ENCODE data around the gene PRKAG3. TPM values are rescaled to one million over a fixed set of nuclear protein-coding genes. Genes with fewer than 3 reads are reported as not detected.

The PRKAG3 gene
- total RNA-seq, 4 donors from 2014 or later, result not detected

DNA sequence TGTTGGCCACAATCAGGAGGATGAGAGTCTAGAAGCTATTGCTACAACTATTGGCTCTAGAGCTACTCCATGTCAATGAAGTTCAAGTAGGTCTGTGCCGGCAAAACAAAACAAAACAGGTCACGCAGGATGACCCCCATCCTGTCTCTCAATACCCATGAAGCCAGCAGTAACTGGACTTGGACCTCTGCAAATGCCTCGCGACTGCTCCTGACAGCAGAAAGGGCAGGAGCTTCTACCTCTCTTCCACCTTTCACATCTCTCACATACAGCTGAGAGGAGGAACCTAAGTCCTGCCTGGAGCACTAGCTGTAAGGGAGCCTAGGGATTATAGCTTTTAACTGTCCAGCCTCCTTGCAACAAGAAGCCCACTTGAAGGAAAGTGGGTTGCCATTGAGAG lies 16.0 kb downstream of the PRKAG3 start:
- no peaks in the 10 kb centered on the region for H3K9me3 ChIP-seq
- H3K27ac ChIP-seq, result no peak overlapping the region
- 77 to 87% methylated on average over 4 of the region's 4 CpGs for WGBS, 2 donors
- H3K27me3 ChIP-seq, result no peaks in the 10 kb centered on the region
- intact Hi-C loops (cut with DNase I), result no loop called here
- TF ChIP-seq, protein P1, sequence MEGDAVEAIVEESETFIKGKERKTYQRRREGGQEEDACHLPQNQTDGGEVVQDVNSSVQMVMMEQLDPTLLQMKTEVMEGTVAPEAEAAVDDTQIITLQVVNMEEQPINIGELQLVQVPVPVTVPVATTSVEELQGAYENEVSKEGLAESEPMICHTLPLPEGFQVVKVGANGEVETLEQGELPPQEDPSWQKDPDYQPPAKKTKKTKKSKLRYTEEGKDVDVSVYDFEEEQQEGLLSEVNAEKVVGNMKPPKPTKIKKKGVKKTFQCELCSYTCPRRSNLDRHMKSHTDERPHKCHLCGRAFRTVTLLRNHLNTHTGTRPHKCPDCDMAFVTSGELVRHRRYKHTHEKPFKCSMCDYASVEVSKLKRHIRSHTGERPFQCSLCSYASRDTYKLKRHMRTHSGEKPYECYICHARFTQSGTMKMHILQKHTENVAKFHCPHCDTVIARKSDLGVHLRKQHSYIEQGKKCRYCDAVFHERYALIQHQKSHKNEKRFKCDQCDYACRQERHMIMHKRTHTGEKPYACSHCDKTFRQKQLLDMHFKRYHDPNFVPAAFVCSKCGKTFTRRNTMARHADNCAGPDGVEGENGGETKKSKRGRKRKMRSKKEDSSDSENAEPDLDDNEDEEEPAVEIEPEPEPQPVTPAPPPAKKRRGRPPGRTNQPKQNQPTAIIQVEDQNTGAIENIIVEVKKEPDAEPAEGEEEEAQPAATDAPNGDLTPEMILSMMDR (IDR thresholded peaks at IDR 0.05), result no peak
- no peak for TF ChIP-seq POLR2A (IDR thresholded peaks at IDR 0.05)
- no peaks in the 10 kb centered on the region for H3K4me1 ChIP-seq
- H3K36me3 ChIP-seq, result no peaks in the 10 kb centered on the region
- DNase-seq, result no peak
- H3K4me3 ChIP-seq (replicated peaks in 1 of 3), result no peak overlapping the region

GRCh38 chr2:218815244-218815637 lies 16.4 kb downstream of the PRKAG3 start:
- WGBS, 2 donors, result 79 to 80% methylated on average over 5 of the region's 5 CpGs
- no peak for TF ChIP-seq POLR2A (IDR thresholded peaks at IDR 0.05)
- TF ChIP-seq, protein P1 (IDR thresholded peaks at IDR 0.05), result no peak
- no peak overlapping the region for H3K27ac ChIP-seq
- H3K9me3 ChIP-seq, result no peaks in the 10 kb centered on the region
- intact Hi-C loops (cut with DNase I), result no loop called here
- H3K4me3 ChIP-seq (replicated peaks in 1 of 3), result no peak overlapping the region
- H3K27me3 ChIP-seq, result no peaks in the 10 kb centered on the region
- no peak for DNase-seq
- no peaks in the 10 kb centered on the region for H3K4me1 ChIP-seq
- H3K36me3 ChIP-seq, result no peaks in the 10 kb centered on the region

DNA sequence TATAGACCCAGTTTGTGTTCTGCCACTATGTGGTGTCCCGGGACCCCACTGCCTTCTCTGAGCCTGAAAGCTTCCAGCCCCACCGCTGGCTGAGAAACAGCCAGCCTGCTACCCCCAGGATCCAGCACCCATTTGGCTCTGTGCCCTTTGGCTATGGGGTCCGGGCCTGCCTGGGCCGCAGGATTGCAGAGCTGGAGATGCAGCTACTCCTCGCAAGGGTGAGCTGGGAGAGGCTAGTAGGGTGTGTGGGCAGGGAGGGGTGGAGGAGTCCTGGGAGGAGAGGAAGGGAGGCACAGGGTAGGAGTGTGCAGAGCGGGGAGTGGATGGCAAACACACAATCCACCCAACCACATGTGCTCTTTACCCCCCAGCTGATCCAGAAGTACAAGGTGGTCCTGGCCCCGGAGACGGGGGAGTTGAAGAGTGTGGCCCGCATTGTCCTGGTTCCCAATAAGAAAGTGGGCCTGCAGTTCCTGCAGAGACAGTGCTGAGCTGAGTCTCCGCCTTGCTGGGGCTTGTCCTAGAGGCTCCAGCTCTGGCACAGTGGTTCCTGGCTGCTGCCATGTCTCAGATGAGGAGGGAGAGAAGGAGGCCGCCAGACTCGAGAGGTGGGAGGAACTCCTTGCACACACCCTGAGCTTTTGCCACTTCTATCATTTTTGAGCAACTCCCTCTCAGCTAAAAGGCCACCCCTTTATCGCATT lies 16.9 kb downstream of the PRKAG3 start:
- intact Hi-C loops (cut with DNase I), result no loop called here
- H3K27ac ChIP-seq, result no peak overlapping the region
- no peaks in the 10 kb centered on the region for H3K4me1 ChIP-seq
- no peaks in the 10 kb centered on the region for H3K36me3 ChIP-seq
- H3K9me3 ChIP-seq, result no peaks in the 10 kb centered on the region
- H3K4me3 ChIP-seq (replicated peaks in 1 of 3), result no peak overlapping the region
- 92 to 96% methylated on average over 13 of the region's 13 CpGs for WGBS, 2 donors
- TF ChIP-seq, protein P1 (IDR thresholded peaks at IDR 0.05), result no peak
- TF ChIP-seq POLR2A (IDR thresholded peaks at IDR 0.05), result no peak
- DNase-seq, result no peak
- no peaks in the 10 kb centered on the region for H3K27me3 ChIP-seq

DNA sequence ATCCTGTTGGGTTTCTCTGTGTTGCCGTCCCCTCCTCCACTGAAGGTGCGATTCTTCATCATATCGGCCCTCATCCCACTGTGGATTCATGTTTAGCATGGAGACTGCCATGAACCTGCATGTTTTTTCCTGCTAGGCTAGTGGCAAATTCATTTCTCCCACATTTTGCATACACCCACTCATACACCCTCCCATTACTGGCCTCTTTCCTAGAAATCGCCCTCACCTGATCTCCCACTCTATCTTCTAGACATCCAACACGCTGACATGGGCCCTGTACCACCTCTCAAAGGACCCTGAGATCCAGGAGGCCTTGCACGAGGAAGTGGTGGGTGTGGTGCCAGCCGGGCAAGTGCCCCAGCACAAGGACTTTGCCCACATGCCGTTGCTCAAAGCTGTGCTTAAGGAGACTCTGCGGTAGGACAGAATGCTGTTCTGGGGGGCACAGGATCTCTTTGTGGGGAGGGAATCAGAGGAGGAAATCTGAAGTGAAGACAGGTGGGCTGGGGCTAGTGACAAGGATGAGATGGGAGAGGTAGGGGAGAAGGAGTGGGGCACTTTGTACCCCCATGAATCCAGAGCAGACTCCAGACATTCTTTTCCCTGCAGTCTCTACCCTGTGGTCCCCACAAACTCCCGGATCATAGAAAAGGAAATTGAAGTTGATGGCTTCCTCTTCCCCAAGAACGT lies 17.7 kb downstream of the PRKAG3 start:
- Histone ChIP-seq H3K36me3 (no peaks in the 10 kb centered on the region), H3K27me3 (no peaks in the 10 kb centered on the region), H3K4me3 (replicated peaks in 1 of 3) (no peak overlapping the region), H3K9me3 (no peaks in the 10 kb centered on the region), H3K27ac (no peak overlapping the region), H3K4me1 (no peaks in the 10 kb centered on the region)
- TF ChIP-seq, protein P1 (IDR thresholded peaks at IDR 0.05), result no peak
- TF ChIP-seq POLR2A (IDR thresholded peaks at IDR 0.05), result no peak
- WGBS, 2 donors, result 81 to 90% methylated on average over 11 of the region's 11 CpGs
- intact Hi-C loops (cut with DNase I), result no loop called here
- no peak for DNase-seq

GRCh38 chr2:218812861-218813260 lies 18.7 kb downstream of the PRKAG3 start:
- Histone ChIP-seq H3K4me1 (no peaks in the 10 kb centered on the region), H3K27me3 (no peaks in the 10 kb centered on the region), H3K27ac (no peak overlapping the region), H3K4me3 (replicated peaks in 1 of 3) (no peak overlapping the region), H3K9me3 (no peaks in the 10 kb centered on the region), H3K36me3 (no peaks in the 10 kb centered on the region)
- intact Hi-C loops (cut with DNase I), result no loop called here
- DNase-seq, result no peak
- no peak for TF ChIP-seq POLR2A (IDR thresholded peaks at IDR 0.05)
- TF ChIP-seq, protein P1 (IDR thresholded peaks at IDR 0.05), result no peak
- WGBS, 2 donors, result 94 to 95% methylated on average over 5 of the region's 5 CpGs
